WERI-Rb-1 (cell line): ENCODE data around the gene KCNMA1.

Experiments
- DNase-seq: peaks from one replicate; pipeline ENCODE4 v3.0.0-alpha.2; 2020
- H3K27ac ChIP-seq: fragments of 250-450 bp; sonication (Bioruptor Pico); 2 replicates; pipeline ENCODE4 v1.5.1; 2020; ENCODE audit warnings: mild to moderate bottlenecking, moderate library complexity
- H3K27me3 ChIP-seq: fragments of 250-450 bp; sonication (Bioruptor Pico); 2 replicates; pipeline ENCODE4 v1.5.1; 2021; ENCODE audit warnings: mild to moderate bottlenecking, low read depth, moderate library complexity; ENCODE audit not compliant: insufficient read depth, severe bottlenecking
- H3K36me3 ChIP-seq: fragments of 250-450 bp; sonication (Bioruptor Pico); 2 replicates; pipeline ENCODE4 v1.5.1; 2020; ENCODE audit warnings: mild to moderate bottlenecking, moderate library complexity
- H3K4me3 ChIP-seq: 2 replicates; pipeline ENCODE4 v1.5.1; 2011; ENCODE audit warnings: low read depth, mild to moderate bottlenecking, control low read depth, low read length
- H3K9me3 ChIP-seq: fragments of 250-450 bp; sonication (Bioruptor Pico); 2 replicates; pipeline ENCODE4 v1.5.1; 2021; ENCODE audit warnings: mild to moderate bottlenecking, moderate library complexity; ENCODE audit not compliant: severe bottlenecking
- CTCF ChIP-seq: IDR thresholded peaks from 2 replicates; pipeline ENCODE4 v1.5.1; 2011; ENCODE audit warnings: low read depth, mild to moderate bottlenecking, control low read depth, inconsistent platforms, low read length

Gene KCNMA1

GRCh38 chr10:77634939-77635338 is 2.7 kb downstream of the KCNMA1 start:
- TF ChIP-seq CTCF = no peak
- peaks cover 10% of the 10 kb centered on the region for H3K27me3 ChIP-seq

DNA sequence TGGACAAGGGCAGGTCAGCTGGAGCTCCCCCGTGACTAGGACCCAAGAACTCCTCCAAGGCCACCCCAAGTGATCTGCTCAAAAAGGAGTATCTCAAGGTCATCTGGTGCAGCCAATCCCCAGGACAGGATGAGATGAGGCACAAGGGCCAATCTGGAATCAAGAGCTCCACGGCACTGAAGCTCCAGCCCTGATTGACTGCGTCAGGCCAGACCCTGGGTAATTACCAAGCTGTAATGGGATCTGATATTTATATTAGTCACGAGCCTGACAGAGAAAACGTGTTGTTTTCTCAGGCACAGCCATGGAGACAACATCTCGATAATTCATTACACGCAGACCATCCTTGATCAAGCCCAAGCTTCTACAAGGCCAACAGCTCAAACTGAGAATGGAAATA is 4.2 kb downstream of the KCNMA1 start:
- H3K36me3 ChIP-seq = no peaks in the 10 kb centered on the region
- no peaks in the 10 kb centered on the region for H3K9me3 ChIP-seq
- TF ChIP-seq CTCF = no peak
- no peak overlapping the region for H3K4me3 ChIP-seq
- H3K27ac ChIP-seq = no peak overlapping the region
- DNase-seq = no peak
- H3K27me3 ChIP-seq = no peaks in the 10 kb centered on the region

More at GRCh38 chr10:77634939-77635338, 2.7 kb downstream of the KCNMA1 start:
- Histone ChIP-seq H3K36me3 (no peaks in the 10 kb centered on the region), H3K27ac (no peak overlapping the region), H3K9me3 (no peaks in the 10 kb centered on the region), H3K4me3 (no peak overlapping the region)
- DNase-seq = no peak

- H3K9me3 ChIP-seq = no peaks in the 10 kb centered on the region
- no peak overlapping the region for H3K4me3 ChIP-seq
- DNase-seq = no peak
- TF ChIP-seq CTCF = no peak
- no peaks in the 10 kb centered on the region for H3K27me3 ChIP-seq
- H3K27ac ChIP-seq = no peak overlapping the region
- H3K36me3 ChIP-seq = no peaks in the 10 kb centered on the region
These were observed 6.4 kb downstream of the KCNMA1 start for GRCh38 chr10:77631241-77631640.

DNA sequence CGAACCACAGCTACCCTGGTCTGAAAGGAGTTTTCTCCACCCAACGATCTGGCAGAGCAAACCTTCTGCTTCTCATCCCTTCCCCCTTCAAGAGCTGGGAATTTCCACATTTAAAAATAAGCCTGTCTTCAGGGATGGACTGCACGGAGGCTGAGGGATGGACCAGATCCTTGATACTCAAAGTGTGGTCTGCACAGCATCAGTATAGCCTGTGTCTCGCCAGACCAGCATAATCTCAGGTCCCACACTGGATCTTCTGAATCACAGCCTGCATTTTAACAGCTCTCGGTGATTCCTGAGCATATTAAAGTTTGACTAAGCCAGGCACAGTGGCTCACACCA is 7.1 kb downstream of the KCNMA1 start:
- Histone ChIP-seq H3K36me3 (no peaks in the 10 kb centered on the region), H3K27ac (no peak overlapping the region), H3K9me3 (no peaks in the 10 kb centered on the region), H3K27me3 (no peaks in the 10 kb centered on the region), H3K4me3 (no peak overlapping the region)
- DNase-seq = no peak
- no peak for TF ChIP-seq CTCF

DNA sequence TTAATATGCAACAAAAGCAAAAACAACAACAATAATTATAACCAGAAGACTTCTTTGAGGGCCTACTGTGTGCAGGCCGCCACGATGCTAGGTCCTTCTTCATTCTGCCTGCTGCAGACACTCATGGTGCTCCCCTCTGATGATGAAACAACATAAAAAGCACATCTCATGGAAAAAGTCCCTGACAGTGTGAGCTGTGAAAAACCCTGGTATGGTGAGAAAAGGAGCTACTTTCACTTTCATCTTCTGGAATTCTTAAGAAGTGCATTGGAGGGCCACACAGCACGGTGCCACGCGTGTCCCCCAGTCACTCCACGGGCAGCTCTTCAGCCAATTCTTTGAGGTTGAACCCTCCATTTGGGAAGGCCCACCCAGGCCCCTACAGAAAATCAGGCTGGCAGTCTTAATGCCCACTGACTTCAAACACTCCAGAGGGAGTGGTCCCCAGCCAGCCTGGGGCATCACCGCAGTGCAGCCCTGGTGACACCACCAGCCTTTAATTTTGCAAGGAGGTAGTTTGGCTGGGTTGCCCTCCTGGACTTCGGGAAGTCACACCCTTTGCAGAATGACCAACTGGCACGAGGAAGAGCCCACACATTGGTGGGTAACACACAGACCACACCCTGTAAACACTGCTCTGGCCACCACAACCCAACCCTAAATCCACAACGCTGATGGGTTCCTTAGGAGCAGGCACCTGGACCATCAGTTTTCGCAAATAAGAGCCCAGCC is 7.7 kb downstream of the KCNMA1 start:
- Histone ChIP-seq H3K27me3 (no peaks in the 10 kb centered on the region), H3K9me3 (no peaks in the 10 kb centered on the region), H3K27ac (no peak overlapping the region), H3K4me3 (no peak overlapping the region), H3K36me3 (no peaks in the 10 kb centered on the region)
- no peak for DNase-seq
- no peak for TF ChIP-seq CTCF
